Measurements from ENCODE around the gene SLC28A3. TPM values are rescaled to one million over a fixed set of nuclear protein-coding genes. Genes with fewer than 3 reads are reported as not detected.

SLC28A3 gene
- total and polyA plus RNA-seq, 2 of the 8 experiments (the other 6 are each of a cell fraction or from before 2014, with no cell fraction given): 0.02 TPM; not detected in 1

GRCh38 chr9:84278130-84278529 is 62.4 kb downstream of the SLC28A3 start:
- H3K27me3 ChIP-seq (replicated peaks in 1 of 4; ENCODE audit: control insufficient read depth in 3 of 4, extremely low read depth in 1 of 4, insufficient read depth in 3 of 4, low read length in 3 of 4): no peaks in the 10 kb centered on the region
- H3K14ac ChIP-seq (ENCODE audit: insufficient read length): no peak overlapping the region
- no peak overlapping the region for H3K27ac ChIP-seq (ENCODE audit: low read depth, low read length)
- ChIA-PET POLR2A (ENCODE audit: partially characterized antibody) (interaction anchor here (0.7 kb wide), 1 partner anchor 16 kb away, joined by 3 read pairs; no protein-coding TSS in a partner anchor), CTCF (ENCODE audit: partially characterized antibody) (interaction anchor here (0.6 to 2.4 kb wide), 4 partner anchors 16 to 99 kb away, joined by 3 to 8 read pairs (median 4); no protein-coding TSS in a partner anchor)
- H2BK12ac ChIP-seq (ENCODE audit: low read depth, low read length): no peak overlapping the region
- H3K79me2 ChIP-seq (ENCODE audit: control insufficient read depth in 1 of 2, insufficient read depth in 2 of 2, low read length in 2 of 2): no peaks in the 10 kb centered on the region
- H3K23me2 ChIP-seq (ENCODE audit: low read depth, low read length): no peaks in the 10 kb centered on the region
- H2BK15ac ChIP-seq (ENCODE audit: low read length): no peak overlapping the region
- H2AK5ac ChIP-seq (ENCODE audit: low read depth, low read length): no peak overlapping the region
- H3K4me2 ChIP-seq (ENCODE audit: insufficient read depth in 1 of 2, low read depth in 2 of 2, low read length in 2 of 2): no peak overlapping the region
- H3K9me3 ChIP-seq (ENCODE audit: insufficient read depth in 2 of 2, low read depth in 1 of 2, low read length in 1 of 2): no peaks in the 10 kb centered on the region
- no peak overlapping the region for H3K4me3 ChIP-seq (ENCODE audit: extremely low read depth in 1 of 4, insufficient read depth in 2 of 4, low read depth in 3 of 4, low read length in 4 of 4)
- no peak overlapping the region for H2BK20ac ChIP-seq (ENCODE audit: low read length)
- no peak overlapping the region for H2BK5ac ChIP-seq (ENCODE audit: low read depth, low read length)
- H4K91ac ChIP-seq (replicated peaks; ENCODE audit: insufficient read length, low read length): no peak overlapping the region
- H3K23ac ChIP-seq (ENCODE audit: insufficient read length): no peak overlapping the region
- no peaks in the 10 kb centered on the region for H4K20me1 ChIP-seq (replicated peaks in 1 of 2; ENCODE audit: control insufficient read depth in 1 of 2, insufficient read depth in 2 of 2, low read length in 2 of 2)
- H3K9ac ChIP-seq (replicated peaks in 1 of 4; ENCODE audit: extremely low read depth in 1 of 4, low read depth in 3 of 4, low read length in 3 of 4): no peak overlapping the region
- DNase-seq (ENCODE audit: low read depth in 1 of 2, low spot score in 2 of 2) (no peak), FAIRE-seq (no peak)
- no peaks in the 10 kb centered on the region for H3K79me1 ChIP-seq (ENCODE audit: low read depth, low read length)
- 71% methylated on average over 1 of the region's 1 CpG; no CpG with 5 or more reads in 1 of the 2 experiments for WGBS, 2 experiments (ENCODE audit: extremely low coverage in 1 of 2, insufficient coverage in 1 of 2, insufficient read length in 1 of 2, insufficient replicate concordance in 2 of 2, low coverage in 1 of 2, low lambda C conversion rate in 2 of 2, missing lambda C conversion rate in 1 of 2)
- H3K4ac ChIP-seq (replicated peaks; ENCODE audit: insufficient read length, low read depth, low read length): no peak overlapping the region
- no peak overlapping the region for H3K56ac ChIP-seq (replicated peaks; ENCODE audit: insufficient read length, low read depth, low read length)
- H4K5ac ChIP-seq (ENCODE audit: insufficient read length, low read depth, low read length): no peak overlapping the region
- H3K4me1 ChIP-seq (replicated peaks in 1 of 4; ENCODE audit: control insufficient read depth in 3 of 4, insufficient read depth in 4 of 4, low read length in 3 of 4): peaks cover 0 to 3% (median 0%) of the 10 kb centered on the region in 4 experiments; a peak in 2 of 7 replicates
- TF ChIP-seq NRF1 (IDR thresholded peaks at IDR 0.05; ENCODE audit: low read depth, low read length) (no peak), SIRT6 (IDR thresholded peaks at IDR 0.05; ENCODE audit: low read length) (no peak)
- H3K18ac ChIP-seq (ENCODE audit: extremely low read depth, low read length): no peak overlapping the region
- no peaks in the 10 kb centered on the region for H3K36me3 ChIP-seq (ENCODE audit: control insufficient read depth in 2 of 4, insufficient read depth in 4 of 4, low read length in 3 of 4)
- no peak overlapping the region for H2AFZ ChIP-seq (ENCODE audit: low read length)
- H4K8ac ChIP-seq (ENCODE audit: extremely low read depth, insufficient read depth, low read length): no peak overlapping the region
- no peak overlapping the region for H2BK120ac ChIP-seq (replicated peaks; ENCODE audit: low read depth, low read length)
